ENCODE measurements around the gene TANGO6. TPM values are rescaled to one million over a fixed set of nuclear protein-coding genes. Genes with fewer than 3 reads are reported as not detected.

The TANGO6 gene
- polyA plus RNA-seq, 12 donors = 4.6 to 23.6 (median 5.7) TPM; not detected in 1

Other genes starting within 250 kb of the TANGO6 start
- gene CDH3, start 198.2 kb upstream of the TANGO6 start, polyA plus RNA-seq (ENCODE audit: insufficient read length in 12 of 12) = 10 to 100 TPM in 2 of 12 donors, 1 to 10 TPM in 4, under 1 TPM in 5, not detected in 1; 0.44 to 80.2 (median 1.1) TPM
- gene CDH1, start 106.2 kb upstream of the TANGO6 start, polyA plus RNA-seq (ENCODE audit: insufficient read length in 12 of 12) = 10 to 100 TPM in 3 of 12 donors, 1 to 10 TPM in 8, not detected in 1; 1.4 to 69.6 (median 2.5) TPM